Neural progenitor cell (in vitro differentiated cells): ENCODE measurements around the gene MTCL3.

Experiments used
- EZH2 ChIP-seq: fragments of 200-600 bp; sonication (generic); IDR thresholded peaks from 2 replicates; pipeline ENCODE4 v1.6.1; 2017; ENCODE audit warnings: antibody characterized with exemption, mild to moderate bottlenecking, moderate library complexity
- EZH2phosphoT487 ChIP-seq: fragments of 200-600 bp; sonication (generic); IDR thresholded peaks from 2 replicates; pipeline ENCODE4 v1.6.1; 2017; ENCODE audit warnings: antibody characterized with exemption
- TF ChIP-seq, protein P1 (sequence below): fragments of 200-600 bp; sonication (generic); IDR thresholded peaks from 2 replicates; pipeline ENCODE4 v1.5.1; 2017; ENCODE audit warnings: antibody characterized with exemption, mild to moderate bottlenecking

GRCh38 chr6:127518710-127519468 is at the start of gene MTCL3:
- TF ChIP-seq, protein P1, sequence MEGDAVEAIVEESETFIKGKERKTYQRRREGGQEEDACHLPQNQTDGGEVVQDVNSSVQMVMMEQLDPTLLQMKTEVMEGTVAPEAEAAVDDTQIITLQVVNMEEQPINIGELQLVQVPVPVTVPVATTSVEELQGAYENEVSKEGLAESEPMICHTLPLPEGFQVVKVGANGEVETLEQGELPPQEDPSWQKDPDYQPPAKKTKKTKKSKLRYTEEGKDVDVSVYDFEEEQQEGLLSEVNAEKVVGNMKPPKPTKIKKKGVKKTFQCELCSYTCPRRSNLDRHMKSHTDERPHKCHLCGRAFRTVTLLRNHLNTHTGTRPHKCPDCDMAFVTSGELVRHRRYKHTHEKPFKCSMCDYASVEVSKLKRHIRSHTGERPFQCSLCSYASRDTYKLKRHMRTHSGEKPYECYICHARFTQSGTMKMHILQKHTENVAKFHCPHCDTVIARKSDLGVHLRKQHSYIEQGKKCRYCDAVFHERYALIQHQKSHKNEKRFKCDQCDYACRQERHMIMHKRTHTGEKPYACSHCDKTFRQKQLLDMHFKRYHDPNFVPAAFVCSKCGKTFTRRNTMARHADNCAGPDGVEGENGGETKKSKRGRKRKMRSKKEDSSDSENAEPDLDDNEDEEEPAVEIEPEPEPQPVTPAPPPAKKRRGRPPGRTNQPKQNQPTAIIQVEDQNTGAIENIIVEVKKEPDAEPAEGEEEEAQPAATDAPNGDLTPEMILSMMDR: no peak
- TF ChIP-seq EZH2: peak; percentile 31
- no peak for TF ChIP-seq EZH2phosphoT487
